ENCODE data around the gene GAPT.

GAPT gene

GRCh38 chr5:58460732-58461286, 30.4 kb upstream of the GAPT start:
- DNase-seq (ENCODE audit: low read depth in 2 of 2): peak; percentile 74 to 81

GRCh38 chr5:58462154-58462553, 29.1 kb upstream of the GAPT start:
- no peak for DNase-seq (ENCODE audit: low read depth in 2 of 2)

GRCh38 chr5:58462623-58463230, 28.5 kb upstream of the GAPT start:
- no peak for DNase-seq (ENCODE audit: low read depth in 2 of 2)

- peak in 1 of 2 donors; percentile 3 for DNase-seq (ENCODE audit: low read depth in 2 of 2)
Observed at GRCh38 chr5:58466939-58467338, 24.3 kb upstream of the GAPT start.

GRCh38 chr5:58469896-58470295, 21.3 kb upstream of the GAPT start:
- no peak for DNase-seq (ENCODE audit: low read depth in 2 of 2)

GRCh38 chr5:58475404-58475803, 15.8 kb upstream of the GAPT start:
- no peak for DNase-seq (ENCODE audit: low read depth in 2 of 2)

- no peak for DNase-seq (ENCODE audit: low read depth in 2 of 2)
Observed at GRCh38 chr5:58477760-58478376, 13.4 kb upstream of the GAPT start.

GRCh38 chr5:58481066-58481676, 10.1 kb upstream of the GAPT start:
- no peak for DNase-seq (ENCODE audit: low read depth in 2 of 2)

GRCh38 chr5:58481828-58482227, 9.4 kb upstream of the GAPT start:
- no peak for DNase-seq (ENCODE audit: low read depth in 2 of 2)

- no peak for DNase-seq (ENCODE audit: low read depth in 2 of 2)
Observed at GRCh38 chr5:58482536-58482935, 8.7 kb upstream of the GAPT start.

- no peak for DNase-seq (ENCODE audit: low read depth in 2 of 2)
Observed at GRCh38 chr5:58484505-58484904, 6.7 kb upstream of the GAPT start.

- no peak for DNase-seq (ENCODE audit: low read depth in 2 of 2)
Observed at GRCh38 chr5:58486290-58486689, 4.9 kb upstream of the GAPT start.

GRCh38 chr5:58490402-58491050, 709 bp upstream of the GAPT start:
- DNase-seq (ENCODE audit: low read depth in 2 of 2): no peak

- no peak for DNase-seq (ENCODE audit: low read depth in 2 of 2)
Observed at GRCh38 chr5:58493141-58493540, 1.9 kb downstream of the GAPT start.

GRCh38 chr5:58496488-58496887, 5.3 kb downstream of the GAPT start:
- DNase-seq (ENCODE audit: low read depth in 2 of 2): no peak

GRCh38 chr5:58497386-58497785, 6.2 kb downstream of the GAPT start:
- DNase-seq (ENCODE audit: low read depth in 2 of 2): no peak

- DNase-seq (ENCODE audit: low read depth in 2 of 2): no peak
Observed at GRCh38 chr5:58497921-58498320, 6.7 kb downstream of the GAPT start.

GRCh38 chr5:58498340-58498942, 7.2 kb downstream of the GAPT start:
- DNase-seq (ENCODE audit: low read depth in 2 of 2): no peak

GRCh38 chr5:58499231-58499630, 8.0 kb downstream of the GAPT start:
- no peak for DNase-seq (ENCODE audit: low read depth in 2 of 2)

GRCh38 chr5:58499941-58500340, 8.7 kb downstream of the GAPT start:
- no peak for DNase-seq (ENCODE audit: low read depth in 2 of 2)

- DNase-seq (ENCODE audit: low read depth in 2 of 2): no peak
Observed at GRCh38 chr5:58501778-58502417, 10.7 kb downstream of the GAPT start.

All from stimulated activated CD8-positive, alpha-beta memory T cell treated with anti-CD3 and anti-CD28 coated beads, Interleukin-2, amount 100 ng/mL, for 48 hours (primary cell).